Measurements from ENCODE around the gene SWT1. TPM values are rescaled to one million over a fixed set of nuclear protein-coding genes. Genes with fewer than 3 reads are reported as not detected.
A peak's percentile ranks its signal among the peaks of the same experiment; 100 is the strongest.

SWT1 gene
- total RNA-seq, 3 donors from 2014 or later (not counting 1 experiment from before 2014, with no cell fraction given), result 4.0 to 5.3 (median 5.1) TPM

DNA sequence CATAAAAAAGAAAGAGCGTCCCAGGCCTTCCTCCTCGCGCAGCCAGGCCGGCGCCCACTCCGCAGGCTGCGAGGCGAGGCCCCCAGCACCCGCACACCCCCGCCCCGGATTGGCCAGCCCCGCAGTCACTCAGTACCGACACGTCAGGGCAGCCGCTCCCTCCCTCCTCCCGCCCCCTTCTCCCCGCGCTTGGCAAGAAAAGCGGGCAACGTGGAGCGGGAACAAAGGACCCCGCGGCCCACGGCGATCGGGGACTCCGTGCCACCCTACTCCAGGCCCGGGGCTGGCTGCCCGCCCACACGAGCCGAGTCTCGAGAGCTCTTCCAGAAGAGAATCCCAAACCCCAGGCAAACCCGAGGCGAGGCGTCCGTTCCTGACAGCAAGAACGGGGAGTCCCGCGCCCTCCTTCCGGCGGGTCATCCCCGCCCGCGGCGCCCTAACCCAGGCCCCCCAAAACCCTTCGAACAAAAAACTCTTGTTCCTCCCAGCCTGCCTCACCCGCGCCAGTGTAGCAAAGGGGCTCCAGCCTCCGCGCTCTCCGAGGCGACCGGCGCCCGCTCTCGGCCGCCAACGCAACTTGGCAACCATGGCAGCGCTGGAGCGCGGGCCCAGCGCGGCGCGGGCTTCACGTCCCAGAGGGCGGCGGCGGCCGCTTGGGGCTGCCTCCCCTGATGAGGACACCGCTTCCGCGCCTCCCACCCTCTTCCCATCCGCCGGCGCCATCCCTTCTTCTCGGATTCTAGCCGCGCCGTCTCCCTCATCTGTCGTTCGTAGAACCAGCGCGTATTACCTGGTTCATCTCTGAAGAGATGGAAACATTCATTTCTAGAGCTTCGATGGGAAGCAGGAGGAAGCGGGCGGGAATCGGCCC, 159.4 kb downstream of the SWT1 start:
- intact Hi-C loops (cut with micrococcal nuclease), result loop anchor here (1.0 to 10.0 kb wide), 10 partner anchors 23 to 1058 kb away; partner anchors contain the start of genes NIBAN1, ODR4, SWT1 and TPR
- Mint-ChIP-seq H3K36me3 (peaks cover 6% of the 10 kb centered on the region), H3K9me3 (no peaks in the 10 kb centered on the region), H3K4me3 (peak overlapping the region; percentile 95), H3K4me1 (peaks cover 61 to 66% of the 10 kb centered on the region in 2 donors), H3K27ac (peak overlapping the region; percentile 98 to 99), H3K27me3 (ENCODE audit: low read depth in 2 of 2) (no peaks in the 10 kb centered on the region)
- H3K9me3 ChIP-seq (ENCODE audit: control insufficient read depth, insufficient read depth, low read length), result no peaks in the 10 kb centered on the region
- H3K4me1 ChIP-seq (ENCODE audit: control insufficient read depth, insufficient read depth, low read length), result peaks cover 16% of the 10 kb centered on the region
- under 1% methylated on average over 88 of the region's 88 CpGs for WGBS (ENCODE audit: insufficient coverage)
- H3K4me3 ChIP-seq (ENCODE audit: low read length), result peak overlapping the region; percentile 99
- DNase-seq (peak; percentile 90), ATAC-seq (peak; percentile 55 to 70 (median 56))
- peak overlapping the region; percentile 100 for H3K27ac ChIP-seq (ENCODE audit: low read length)
- H3K36me3 ChIP-seq (ENCODE audit: control insufficient read depth, insufficient read depth, low read length), result peaks cover 4% of the 10 kb centered on the region
- TF ChIP-seq CTCF (IDR thresholded peaks at IDR 0.05), result no peak
- no peaks in the 10 kb centered on the region for H3K27me3 ChIP-seq (ENCODE audit: control insufficient read depth, insufficient read depth, low read length)

DNA sequence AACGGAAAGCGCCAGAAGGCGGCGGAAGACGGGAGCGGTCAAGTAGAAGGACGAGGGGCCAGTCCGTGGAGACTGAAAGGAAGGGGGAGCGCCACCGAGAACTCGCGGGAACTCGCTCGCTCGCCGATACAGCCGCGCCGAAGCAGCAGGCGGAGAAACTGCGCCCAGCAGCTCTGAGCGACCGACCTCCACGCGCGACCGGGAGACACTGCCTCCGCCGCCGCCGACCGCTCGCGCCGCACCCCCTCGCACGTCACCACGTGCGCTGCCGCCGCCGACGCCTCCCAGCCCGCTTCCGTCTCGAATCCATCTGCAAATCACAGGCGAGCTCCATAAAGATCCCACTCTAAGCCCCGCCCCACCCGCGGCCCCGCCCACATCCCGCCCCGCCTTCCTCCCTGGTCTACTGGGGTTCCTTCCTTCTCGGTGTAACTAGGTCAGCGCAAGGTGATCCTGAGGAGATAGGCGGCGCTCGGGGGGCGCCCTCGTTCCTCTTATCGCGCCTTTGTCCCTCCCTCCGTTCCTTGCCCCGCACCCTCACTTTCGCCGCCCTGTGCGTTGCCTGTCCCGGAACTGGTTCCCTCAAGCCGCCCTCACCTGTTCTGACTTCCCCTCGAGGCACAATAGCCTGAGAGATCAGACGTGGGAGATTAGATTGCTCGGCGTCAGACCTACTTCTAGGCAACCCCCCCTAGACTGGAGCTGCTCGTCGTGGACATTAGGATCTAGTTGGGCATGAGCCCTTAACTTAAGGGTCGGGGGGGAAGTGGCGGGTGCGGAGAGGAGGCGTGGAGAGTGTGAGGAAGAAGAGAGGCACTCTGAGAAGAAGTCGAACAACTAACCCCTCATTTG, 160.3 kb downstream of the SWT1 start, which contains the start of gene IVNS1ABP:
TSS of gene IVNS1ABP (minus strand) at position 210 of the 852 bp plus-strand sequence. CDS start 7,750 bp downstream, outside the sequence.
- Histone ChIP-seq H3K27me3 (ENCODE audit: control insufficient read depth, insufficient read depth, low read length) (no peaks in the 10 kb centered on the region), H3K4me3 (ENCODE audit: low read length) (peak within 1 kb of the TSS; percentile 99), H3K36me3 (ENCODE audit: control insufficient read depth, insufficient read depth, low read length) (no peaks in the 10 kb centered on the region), H3K27ac (ENCODE audit: low read length) (peak within 1 kb of the TSS; percentile 100), H3K4me1 (ENCODE audit: control insufficient read depth, insufficient read depth, low read length) (peaks cover 13% of the 10 kb centered on the region), H3K9me3 (ENCODE audit: control insufficient read depth, insufficient read depth, low read length) (no peaks in the 10 kb centered on the region)
- H3K9me3 Mint-ChIP-seq, result no peaks in the 10 kb centered on the region
- intact Hi-C loops (cut with micrococcal nuclease), result loop anchor here (1.0 to 10.0 kb wide), 10 partner anchors 22 to 1058 kb away; partner anchors contain the start of genes NIBAN1, ODR4, SWT1 and TPR
- peaks cover under 1% of the 10 kb centered on the region for H3K36me3 Mint-ChIP-seq
- H3K4me3 Mint-ChIP-seq, result peak within 1 kb of the TSS; percentile 95
- no peaks in the 10 kb centered on the region for H3K27me3 Mint-ChIP-seq (ENCODE audit: low read depth in 2 of 2)
- peaks cover 52 to 58% of the 10 kb centered on the region in 2 donors for H3K4me1 Mint-ChIP-seq
- whole genome bisulfite sequencing (ENCODE audit: insufficient coverage), result under 1% methylated on average over 78 of the region's 80 CpGs
- TF ChIP-seq CTCF (IDR thresholded peaks at IDR 0.05), result no peak
- peak; percentile 70 to 89 (median 76) for ATAC-seq
- H3K27ac Mint-ChIP-seq, result peak within 1 kb of the TSS; percentile 98 to 99
- peak; percentile 92 to 97 for DNase-seq

- intact Hi-C loops (cut with micrococcal nuclease), result loop anchor here (1.0 to 10.0 kb wide), 10 partner anchors 21 to 1057 kb away; partner anchors contain the start of genes NIBAN1, ODR4, SWT1 and TPR
- no peaks in the 10 kb centered on the region for H3K36me3 Mint-ChIP-seq
- peak in 2 of 3 donors; percentile 45 to 59 for ATAC-seq
- H3K4me1 Mint-ChIP-seq, result peaks cover 46 to 51% of the 10 kb centered on the region in 2 donors
- no peaks in the 10 kb centered on the region for H3K36me3 ChIP-seq (ENCODE audit: control insufficient read depth, insufficient read depth, low read length)
- TF ChIP-seq CTCF (IDR thresholded peaks at IDR 0.05), result no peak
- H3K27me3 ChIP-seq (ENCODE audit: control insufficient read depth, insufficient read depth, low read length), result no peaks in the 10 kb centered on the region
- peak overlapping the region; percentile 57 for H3K4me3 ChIP-seq (ENCODE audit: low read length)
- peaks cover 10% of the 10 kb centered on the region for H3K4me1 ChIP-seq (ENCODE audit: control insufficient read depth, insufficient read depth, low read length)
- no peaks in the 10 kb centered on the region for H3K9me3 ChIP-seq (ENCODE audit: control insufficient read depth, insufficient read depth, low read length)
- WGBS (ENCODE audit: insufficient coverage), result 16% methylated on average over 11 of the region's 11 CpGs
- peak overlapping the region; percentile 99 for H3K27ac ChIP-seq (ENCODE audit: low read length)
- DNase-seq, result peak in 1 of 2 donors; percentile 88
- no peaks in the 10 kb centered on the region for H3K9me3 Mint-ChIP-seq
- peak overlapping the region; percentile 95 for H3K4me3 Mint-ChIP-seq
- H3K27me3 Mint-ChIP-seq (ENCODE audit: low read depth in 2 of 2), result no peaks in the 10 kb centered on the region
- H3K27ac Mint-ChIP-seq, result peak overlapping the region; percentile 98 to 99
Measured at GRCh38 chr1:185317886-185318310, 160.9 kb downstream of the SWT1 start.
